SJSA1 (cell line): ENCODE measurements around the gene COQ2. TPM values are rescaled to one million over a fixed set of nuclear protein-coding genes. Genes with fewer than 3 reads are reported as not detected.

Experiments
- total RNA-seq: library from RNA; depleted of rRNA; stranded (reverse); fragments of >200 nt; shearing (Covaris generic); gene quantifications from 2 replicates; pipeline ENCODE4 v1.2.3, GENCODE V29; 2014; rRNA removed

The COQ2 gene
- total RNA-seq, 1 experiment from 2014 or later, result 28.4 TPM

Other genes starting within 250 kb of the COQ2 start
- 58.5 and 111 TPM in 2 replicates for gene COPS4, start 249.6 kb downstream of the COQ2 start, total RNA-seq
- 123 and 141 TPM in 2 replicates for gene PLAC8, start 170.1 kb downstream of the COQ2 start, total RNA-seq
- gene HPSE, start 50.0 kb upstream of the COQ2 start, total RNA-seq, result 6.0 and 9.6 TPM in 2 replicates
- 16.9 and 17.0 TPM in 2 replicates for gene HELQ, start 171.0 kb upstream of the COQ2 start, total RNA-seq
- gene MRPS18C, start 171.3 kb upstream of the COQ2 start, total RNA-seq, result 19.0 and 55.2 TPM in 2 replicates
- 6.4 and 7.8 TPM in 2 replicates for gene ABRAXAS1, start 200.3 kb upstream of the COQ2 start, total RNA-seq